Mucosa of stomach (tissue), 1 donor: ENCODE measurements around the gene DVL1.

Source experiments
- H3K27me3 ChIP-seq: one replicate; pipeline ENCODE4 v1.7.0; 2013; ENCODE audit warnings: mild to moderate bottlenecking, low read length; ENCODE audit not compliant: control insufficient read depth, insufficient read depth
- H3K36me3 ChIP-seq: one replicate; pipeline ENCODE4 v1.7.0; 2013; ENCODE audit warnings: low read length; ENCODE audit not compliant: control insufficient read depth, insufficient read depth
- H3K4me1 ChIP-seq: one replicate; pipeline ENCODE4 v1.7.0; 2013; ENCODE audit warnings: mild to moderate bottlenecking, low read length; ENCODE audit not compliant: control insufficient read depth, insufficient read depth
- H3K4me3 ChIP-seq: one replicate; pipeline ENCODE4 v1.7.0; 2013; ENCODE audit warnings: low read length
- H3K9ac ChIP-seq: one replicate; pipeline ENCODE4 v1.7.0; 2013; ENCODE audit warnings: mild to moderate bottlenecking, low read length, moderate library complexity
- H3K9me3 ChIP-seq: one replicate; pipeline ENCODE4 v1.7.0; 2013; ENCODE audit warnings: mild to moderate bottlenecking, low read length, moderate library complexity; ENCODE audit not compliant: control insufficient read depth
- donor health status: Pancreatic carcinoma.

DVL1 gene

GRCh38 chr1:1342061-1342562, 7.1 kb downstream of the DVL1 start:
- Histone ChIP-seq H3K9ac (no peak overlapping the region), H3K9me3 (no peaks in the 10 kb centered on the region), H3K27me3 (no peaks in the 10 kb centered on the region), H3K36me3 (no peaks in the 10 kb centered on the region), H3K4me3 (no peak overlapping the region), H3K4me1 (peaks cover 44% of the 10 kb centered on the region)

- H3K4me1 ChIP-seq = peaks cover 40% of the 10 kb centered on the region
- H3K36me3 ChIP-seq = no peaks in the 10 kb centered on the region
- no peak overlapping the region for H3K9ac ChIP-seq
These were observed 7.6 kb downstream of the DVL1 start for GRCh38 chr1:1341549-1342021.

GRCh38 chr1:1340791-1341548, 8.2 kb downstream of the DVL1 start:
- Histone ChIP-seq H3K9me3 (no peaks in the 10 kb centered on the region), H3K9ac (no peak overlapping the region), H3K4me3 (no peak overlapping the region), H3K27me3 (no peaks in the 10 kb centered on the region), H3K36me3 (no peaks in the 10 kb centered on the region), H3K4me1 (peaks cover 34% of the 10 kb centered on the region)

More at GRCh38 chr1:1341549-1342021, 7.6 kb downstream of the DVL1 start:
- Histone ChIP-seq H3K27me3 (no peaks in the 10 kb centered on the region), H3K4me3 (no peak overlapping the region), H3K9me3 (no peaks in the 10 kb centered on the region)

GRCh38 chr1:1340185-1340584, 9.0 kb downstream of the DVL1 start:
- no peak overlapping the region for H3K9ac ChIP-seq
- H3K4me3 ChIP-seq = no peak overlapping the region
- no peaks in the 10 kb centered on the region for H3K27me3 ChIP-seq
- H3K9me3 ChIP-seq = no peaks in the 10 kb centered on the region
- H3K4me1 ChIP-seq = peaks cover 26% of the 10 kb centered on the region
- no peaks in the 10 kb centered on the region for H3K36me3 ChIP-seq

GRCh38 chr1:1338278-1338677, 10.9 kb downstream of the DVL1 start:
- Histone ChIP-seq H3K4me1 (peaks cover 9% of the 10 kb centered on the region), H3K9me3 (no peaks in the 10 kb centered on the region), H3K27me3 (no peaks in the 10 kb centered on the region), H3K36me3 (no peaks in the 10 kb centered on the region), H3K9ac (no peak overlapping the region), H3K4me3 (no peak overlapping the region)

GRCh38 chr1:1337793-1338147, 11.4 kb downstream of the DVL1 start:
- Histone ChIP-seq H3K4me3 (no peak overlapping the region), H3K27me3 (no peaks in the 10 kb centered on the region), H3K36me3 (no peaks in the 10 kb centered on the region), H3K9ac (no peak overlapping the region), H3K4me1 (peaks cover 14% of the 10 kb centered on the region), H3K9me3 (no peaks in the 10 kb centered on the region)

- no peaks in the 10 kb centered on the region for H3K9me3 ChIP-seq
- no peaks in the 10 kb centered on the region for H3K36me3 ChIP-seq
- H3K27me3 ChIP-seq = no peaks in the 10 kb centered on the region
- H3K9ac ChIP-seq = no peak overlapping the region
- H3K4me3 ChIP-seq = no peak overlapping the region
- H3K4me1 ChIP-seq = peaks cover 17% of the 10 kb centered on the region
These were observed 12.1 kb downstream of the DVL1 start for GRCh38 chr1:1336931-1337792.

GRCh38 chr1:1336446-1336845, 12.8 kb downstream of the DVL1 start:
- Histone ChIP-seq H3K9ac (no peak overlapping the region), H3K36me3 (no peaks in the 10 kb centered on the region)

GRCh38 chr1:1335792-1336248, 13.4 kb downstream of the DVL1 start:
- peaks cover 24% of the 10 kb centered on the region for H3K4me1 ChIP-seq
- no peak overlapping the region for H3K4me3 ChIP-seq
- no peak overlapping the region for H3K9ac ChIP-seq
- peaks cover 9% of the 10 kb centered on the region for H3K27me3 ChIP-seq
- no peaks in the 10 kb centered on the region for H3K9me3 ChIP-seq
- H3K36me3 ChIP-seq = no peaks in the 10 kb centered on the region

More at GRCh38 chr1:1336446-1336845, 12.8 kb downstream of the DVL1 start:
- Histone ChIP-seq H3K4me3 (no peak overlapping the region), H3K9me3 (no peaks in the 10 kb centered on the region), H3K4me1 (peaks cover 18% of the 10 kb centered on the region), H3K27me3 (peaks cover 3% of the 10 kb centered on the region)

- Histone ChIP-seq H3K27me3 (peaks cover 15% of the 10 kb centered on the region), H3K36me3 (no peaks in the 10 kb centered on the region), H3K9ac (no peak overlapping the region), H3K4me1 (peaks cover 28% of the 10 kb centered on the region), H3K9me3 (no peaks in the 10 kb centered on the region), H3K4me3 (no peak overlapping the region)
These were observed 13.9 kb downstream of the DVL1 start for GRCh38 chr1:1335283-1335682.

- H3K4me1 ChIP-seq = peaks cover 28% of the 10 kb centered on the region
- H3K36me3 ChIP-seq = no peaks in the 10 kb centered on the region
- no peak overlapping the region for H3K9ac ChIP-seq
- H3K27me3 ChIP-seq = peaks cover 15% of the 10 kb centered on the region
- no peaks in the 10 kb centered on the region for H3K9me3 ChIP-seq
- H3K4me3 ChIP-seq = no peak overlapping the region
These were observed 14.4 kb downstream of the DVL1 start for GRCh38 chr1:1334835-1335234.
